ENCODE measurements around the gene KSR1.

Gene KSR1

GRCh38 chr17:27558341-27558740 is 102.1 kb downstream of the KSR1 start:
- no peak for DNase-seq

GRCh38 chr17:27558842-27559505 is 102.7 kb downstream of the KSR1 start:
- no peak for DNase-seq

DNA sequence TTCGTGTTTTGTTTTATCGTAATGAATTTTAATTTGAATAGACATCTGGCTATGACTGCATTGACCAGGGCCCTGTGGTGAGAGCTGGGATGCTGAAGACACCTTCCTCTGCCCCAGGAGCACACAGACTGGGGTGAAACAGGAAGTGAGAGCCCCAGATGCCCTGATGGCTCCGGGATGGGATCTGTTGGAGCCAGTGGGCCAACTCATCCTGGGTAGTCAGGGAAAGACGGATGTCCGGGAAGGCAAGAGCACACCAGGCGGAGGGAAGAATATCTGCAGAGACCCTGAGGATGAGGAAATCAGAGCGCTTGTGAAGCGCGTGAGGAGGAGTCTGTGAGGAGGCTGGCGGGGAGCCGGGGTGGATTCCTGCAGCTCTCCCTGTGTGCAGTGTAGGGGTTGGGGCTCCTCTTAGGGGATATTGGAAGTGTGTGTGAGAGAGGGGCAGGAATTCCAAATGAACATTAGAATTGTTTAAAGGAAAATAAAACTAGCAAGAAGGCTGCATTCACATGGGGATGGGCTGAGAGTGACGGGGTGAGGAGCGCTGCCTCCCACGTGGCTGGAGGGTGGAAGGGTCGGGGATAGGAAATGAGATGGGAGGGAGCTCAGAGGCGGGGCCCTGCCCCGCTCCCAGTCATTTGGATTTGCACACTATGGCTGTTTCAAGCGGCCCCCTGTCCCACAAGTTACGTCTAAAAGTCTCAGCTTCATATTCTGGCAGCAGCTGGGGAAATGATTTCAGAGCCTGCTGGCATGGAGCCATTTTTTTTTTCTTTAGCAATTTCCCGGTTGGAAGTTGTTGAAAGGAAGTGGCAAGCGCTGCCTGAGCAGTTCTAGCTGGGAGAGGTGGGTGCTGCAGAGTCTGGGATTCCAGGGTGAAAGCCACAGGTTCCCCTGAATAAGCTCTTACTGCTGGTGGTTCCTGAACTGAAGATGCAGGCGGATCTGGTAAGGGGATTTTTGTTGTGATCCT is 103.5 kb downstream of the KSR1 start:
- no peak for DNase-seq

DNA sequence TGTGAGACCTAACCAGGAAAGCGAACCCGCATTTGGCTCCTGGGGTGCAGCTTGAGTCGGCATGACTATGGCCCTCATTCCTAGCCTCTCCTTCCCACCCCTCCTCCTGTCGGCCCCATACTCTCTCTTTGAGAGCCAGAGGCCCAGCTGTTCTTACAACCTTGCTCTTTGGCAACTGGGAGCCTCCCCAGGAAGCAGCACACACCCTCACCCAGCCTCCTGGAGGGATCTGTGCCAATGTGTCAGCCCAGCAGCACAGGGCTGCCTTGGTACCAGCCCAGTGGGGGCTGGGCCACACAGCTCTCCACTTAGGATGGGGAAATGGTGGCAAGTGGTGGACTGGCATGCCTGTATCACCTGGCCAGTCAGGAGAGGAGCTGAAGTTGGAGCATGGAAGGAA is 104.4 kb downstream of the KSR1 start:
- DNase-seq = no peak

DNA sequence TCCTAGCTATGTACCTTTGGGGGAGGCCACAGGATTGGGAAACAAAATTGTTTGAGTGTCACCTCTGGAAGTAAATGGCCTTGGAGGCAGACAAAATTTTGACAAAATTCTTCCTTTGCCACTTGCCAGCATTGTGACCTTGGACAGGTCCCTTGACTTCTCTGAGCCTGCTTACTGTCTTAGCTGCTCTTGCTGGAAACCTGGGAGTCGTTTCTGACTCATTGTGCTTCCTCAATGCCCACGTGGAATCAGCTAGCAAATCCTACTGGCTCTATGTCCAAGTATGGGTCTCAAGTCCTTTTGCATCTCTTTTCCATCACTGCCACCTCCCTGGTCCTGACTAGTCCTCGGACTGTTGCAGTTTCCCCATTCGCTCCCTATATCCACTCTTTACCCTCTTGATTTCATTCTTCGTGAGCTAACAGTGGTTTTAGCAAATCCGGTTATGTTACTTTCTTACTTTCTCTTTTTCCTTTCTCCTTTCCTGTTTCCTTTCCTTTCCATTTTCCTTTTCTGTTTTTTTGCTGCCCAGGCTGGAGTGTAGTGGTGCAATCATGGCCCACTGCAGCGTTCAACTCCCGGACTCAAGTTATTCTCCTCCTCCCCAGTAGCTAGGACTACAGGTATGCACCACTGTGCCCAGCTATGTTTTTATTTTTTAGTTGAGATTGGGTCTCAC is 106.7 kb downstream of the KSR1 start:
- no peak for DNase-seq

- no peak for DNase-seq
Measured at GRCh38 chr17:27563532-27563931, 107.3 kb downstream of the KSR1 start.

- DNase-seq = no peak
Measured at GRCh38 chr17:27564463-27564862, 108.2 kb downstream of the KSR1 start.

- DNase-seq = peak in 1 of 2 experiments; percentile 10
Measured at GRCh38 chr17:27565874-27566670, 109.8 kb downstream of the KSR1 start.

DNA sequence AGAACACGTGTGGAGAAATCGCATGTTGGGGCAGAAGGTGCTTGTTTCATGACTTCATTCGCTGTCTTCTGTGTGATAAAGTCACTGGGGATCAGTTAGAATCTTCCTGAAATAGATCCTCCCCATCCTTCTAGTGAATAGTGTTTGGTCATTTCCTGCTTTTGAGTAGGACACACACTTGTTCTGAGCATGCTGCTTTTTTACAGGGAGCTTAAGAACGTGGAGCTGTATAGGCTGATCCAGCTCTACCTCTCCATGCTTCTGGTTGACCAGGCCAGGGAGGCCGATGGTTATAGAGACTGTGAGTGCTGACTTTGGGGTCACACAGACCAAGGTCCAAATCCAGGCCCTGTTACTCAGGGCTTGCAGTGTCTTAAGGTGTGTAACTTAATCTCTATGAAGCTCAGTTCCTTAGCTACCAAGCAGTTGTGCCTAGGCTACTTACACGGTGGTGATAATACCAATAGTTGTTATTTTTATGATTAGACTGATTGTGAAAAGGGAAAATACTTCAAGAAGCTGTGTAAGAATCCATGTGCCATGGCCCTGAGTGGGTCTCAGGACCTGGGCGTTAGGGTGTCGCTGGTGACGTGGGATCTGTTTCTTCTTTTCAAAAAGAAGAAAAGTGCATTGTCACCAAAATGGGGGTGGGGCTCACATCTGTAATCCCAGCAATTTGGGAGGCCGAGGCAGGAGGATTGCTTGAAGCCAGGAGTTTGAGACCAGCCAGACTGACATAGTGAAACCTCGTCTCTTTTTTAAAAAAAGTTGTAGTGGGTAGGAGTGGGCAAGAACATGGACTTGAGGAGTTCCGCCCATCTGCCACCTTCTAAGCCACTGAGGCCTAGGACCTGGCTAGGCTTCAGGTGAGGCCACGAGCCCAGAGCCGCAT is 110.7 kb downstream of the KSR1 start:
- no peak for DNase-seq

GRCh38 chr17:27567563-27567859 is 111.3 kb downstream of the KSR1 start:
- no peak for DNase-seq

GRCh38 chr17:27568216-27568615 is 112.0 kb downstream of the KSR1 start:
- no peak for DNase-seq

- no peak for DNase-seq
Measured at GRCh38 chr17:27568811-27569210, 112.6 kb downstream of the KSR1 start.

DNA sequence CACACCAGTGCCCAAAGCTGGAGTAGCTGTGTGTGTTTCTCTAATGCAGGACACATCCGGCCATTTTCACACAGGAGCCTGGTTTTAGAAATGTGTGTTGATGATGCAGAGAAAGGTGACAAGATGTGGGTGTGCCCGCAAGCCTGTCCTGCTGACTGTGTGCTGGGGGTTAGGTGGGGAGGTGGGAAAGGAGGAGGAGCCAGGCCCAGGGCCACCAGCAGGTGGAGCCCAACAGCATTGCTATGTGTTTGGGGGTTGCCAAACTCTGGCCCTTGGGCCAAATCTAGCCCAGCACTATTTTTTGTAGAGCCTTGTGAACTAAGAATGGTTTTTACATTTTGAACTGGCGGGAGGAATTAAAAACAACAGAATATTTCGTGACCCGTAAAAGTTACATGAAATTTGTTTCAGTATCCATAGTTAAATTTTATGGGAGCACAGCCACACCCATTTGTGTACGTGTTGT is 113.0 kb downstream of the KSR1 start:
- peak; percentile 38 to 43 for DNase-seq

DNA sequence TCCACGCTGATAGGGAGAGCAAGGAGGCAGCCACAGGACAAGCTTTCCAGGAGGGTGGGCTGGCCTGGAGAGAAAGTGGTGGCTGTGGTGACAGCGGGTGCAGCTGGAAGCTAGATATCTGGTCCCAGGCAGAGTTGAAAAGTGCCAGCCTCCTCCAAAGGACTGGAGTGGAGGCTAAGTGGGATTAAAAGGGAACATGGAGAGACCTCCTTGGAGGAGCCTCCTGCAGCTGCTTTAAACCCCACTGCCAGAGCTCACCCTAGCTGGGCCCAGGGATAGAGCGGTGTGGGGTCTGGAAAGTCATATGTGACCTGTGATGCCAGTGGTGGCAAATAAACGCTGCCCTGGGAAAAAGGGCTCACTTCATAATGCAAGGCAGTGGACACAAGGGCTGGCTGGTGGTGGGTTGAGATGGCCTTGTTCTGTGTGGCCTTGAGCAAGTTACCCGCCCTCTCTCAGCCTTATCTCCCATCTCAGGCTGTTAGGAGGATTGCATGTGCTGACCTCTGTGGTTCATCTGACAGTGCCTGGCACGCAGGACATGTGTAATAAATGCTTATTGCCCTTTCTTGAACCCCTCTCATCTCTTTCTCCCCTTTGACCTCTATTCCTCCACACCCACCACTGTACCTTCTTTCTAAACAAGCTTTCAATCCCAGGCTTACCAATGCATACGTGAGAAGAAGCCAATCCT is 113.8 kb downstream of the KSR1 start:
- DNase-seq = no peak

GRCh38 chr17:27570578-27570914 is 114.3 kb downstream of the KSR1 start:
- no peak for DNase-seq

DNA sequence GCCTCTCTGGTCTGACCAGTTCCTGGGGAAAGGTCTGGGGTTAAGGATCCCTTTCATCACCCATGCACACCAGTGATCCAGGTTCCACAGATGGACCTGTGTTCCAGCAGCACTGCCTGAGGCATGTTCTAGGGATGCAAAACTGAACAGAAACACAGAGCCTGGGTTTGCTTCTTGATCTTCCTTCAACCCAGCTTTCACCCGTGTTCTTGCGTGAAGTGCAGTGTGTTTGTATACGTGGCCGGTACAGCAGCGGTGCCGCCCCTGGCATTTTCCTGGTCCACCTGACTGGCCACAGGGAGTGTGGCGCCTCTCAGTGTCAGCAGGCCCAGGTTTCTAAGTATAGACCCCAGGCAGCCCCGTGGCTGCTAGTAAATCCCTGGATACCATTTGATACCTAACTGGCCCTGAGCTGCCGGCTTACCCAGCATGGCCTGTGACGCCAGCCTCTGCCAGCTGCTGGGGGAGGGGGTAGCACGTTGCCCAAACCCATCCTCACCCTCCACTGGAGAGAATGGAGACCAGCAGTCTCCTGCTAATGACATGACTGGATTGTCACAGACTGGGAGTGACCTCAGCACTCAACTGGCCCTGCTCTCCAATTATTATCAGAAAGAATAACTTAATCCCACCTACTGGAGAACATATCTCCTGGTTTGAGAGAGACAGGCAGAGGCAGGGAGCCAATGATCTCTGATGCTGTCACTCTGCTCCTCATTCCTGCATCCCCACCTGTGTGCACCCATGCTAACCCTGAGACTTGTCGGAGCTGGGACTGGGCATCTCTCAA is 115.5 kb downstream of the KSR1 start:
- DNase-seq = no peak

DNA sequence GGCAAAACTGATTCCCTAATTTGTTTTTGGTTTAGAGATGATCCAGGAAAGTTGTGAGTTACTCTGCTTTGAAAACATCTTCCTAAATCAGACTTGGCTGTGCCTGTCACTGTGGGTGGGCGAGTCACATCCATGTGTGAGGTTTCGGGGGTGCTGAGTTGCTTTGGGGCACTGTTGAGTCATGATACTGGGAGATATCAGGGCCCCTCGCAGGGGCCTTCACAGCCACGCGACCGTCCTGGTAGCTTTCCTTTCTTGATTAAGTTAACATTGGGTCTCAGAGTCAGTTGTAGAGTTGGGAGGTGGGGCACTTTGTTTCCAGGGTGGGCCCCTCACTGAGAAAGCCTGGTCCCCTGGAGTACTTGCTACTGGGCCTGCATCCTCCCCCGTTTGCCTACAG is 116.4 kb downstream of the KSR1 start:
- peak; percentile 32 to 42 for DNase-seq

DNA sequence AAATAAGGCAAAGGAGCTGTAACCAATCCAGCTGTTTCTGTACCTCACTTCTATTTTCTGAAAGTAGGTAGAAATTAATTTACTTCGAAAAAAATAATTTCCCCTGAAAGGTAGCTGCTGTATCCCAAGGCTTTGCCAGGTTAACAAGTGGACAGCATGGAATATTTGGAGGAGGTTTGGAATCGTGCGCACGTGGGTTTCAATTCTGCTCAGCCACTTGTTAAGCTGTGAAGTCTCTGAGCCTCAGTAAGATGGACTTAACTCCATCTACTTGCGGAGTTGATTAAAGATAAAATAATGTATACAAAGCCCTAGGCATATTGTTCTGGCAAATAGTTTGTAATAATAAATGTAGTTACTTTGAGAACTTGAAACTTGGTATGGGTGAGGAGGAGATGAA is 117.3 kb downstream of the KSR1 start:
- no peak for DNase-seq

DNA sequence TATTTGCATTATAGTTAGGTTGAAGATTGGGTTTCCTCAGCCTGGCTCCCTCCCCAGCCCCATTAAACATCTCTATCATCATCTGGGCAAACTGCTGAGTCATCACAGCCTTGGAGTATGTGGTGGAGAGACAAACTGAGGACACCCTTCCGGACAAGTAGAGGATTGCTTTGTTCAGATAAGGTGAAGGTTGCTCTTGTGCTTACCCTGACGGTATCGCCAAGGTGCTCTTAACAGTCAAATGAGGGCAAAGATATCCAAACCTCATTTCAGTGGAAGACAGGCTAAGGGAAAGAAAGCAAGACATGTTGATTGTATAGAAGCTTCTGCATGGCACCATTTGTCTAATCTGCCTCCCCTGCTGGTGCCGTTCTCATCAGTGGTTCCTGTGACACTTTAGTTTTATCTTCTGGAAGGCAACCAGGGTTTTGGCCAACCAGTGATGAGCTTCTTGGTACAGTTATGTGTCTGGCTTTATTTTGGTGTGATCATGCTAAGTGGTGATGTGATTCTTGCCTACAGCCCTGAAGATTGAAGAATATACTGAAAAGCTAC is 117.8 kb downstream of the KSR1 start:
- DNase-seq = no peak

Data from stimulated activated CD4-positive, alpha-beta T cell treated with anti-CD3 and anti-CD28 coated beads, Interleukin-4, amount 100 ng/mL, for 4 hours (primary cell).